Tibial nerve (tissue), 4 donors: Measurements from ENCODE around the gene LIMS1. TPM values are rescaled to one million over a fixed set of nuclear protein-coding genes. Genes with fewer than 3 reads are reported as not detected.
"Not testable (repeated sequence)": the region's sequence is repeated elsewhere in the genome, so short reads cannot be mapped to it uniquely, and the experiment has no call there.

Experiments
- DNase-seq, 2 donors: peaks; one replicate each; pipeline ENCODE4 v3.0.0-alpha.2; 2019; ENCODE audit warnings: low spot score in 2 of 2
- H3K27ac ChIP-seq, 4 donors: fragments of 200-600 bp; sonication (generic) in 3 of 4; one replicate each; pipeline ENCODE4 v1.5.1; 2017 to 2019; ENCODE audit warnings: mild to moderate bottlenecking in 1 of 4
- H3K27me3 ChIP-seq, 2 donors: fragments of 200-600 bp; sonication (generic) in 1 of 2; one replicate each; pipeline versions ENCODE4 v1.5.1 to v1.6.0; 2017 to 2019
- H3K36me3 ChIP-seq, 3 donors: fragments of 200-600 bp; sonication (generic); one replicate each; pipeline ENCODE4 v1.5.1; 2018 to 2019
- H3K4me1 ChIP-seq, 4 donors: fragments of 200-600 bp; sonication (generic) in 3 of 4; one replicate each; pipeline ENCODE4 v1.5.1; 2017 to 2019
- H3K4me3 ChIP-seq, 4 donors: fragments of 200-600 bp; sonication (generic) in 3 of 4; one replicate each; pipeline ENCODE4 v1.5.1; 2017 to 2019; ENCODE audit warnings: mild to moderate bottlenecking in 1 of 4, moderate library complexity in 1 of 4
- H3K9me3 ChIP-seq, 4 donors: fragments of 200-600 bp; sonication (generic) in 3 of 4; one replicate each; pipeline ENCODE4 v1.5.1; 2017 to 2019
- EP300 ChIP-seq, 2 donors: sonication (generic); formaldehyde crosslinking; IDR thresholded peaks; one replicate each; pipeline ENCODE4 v1.6.1; 2017; ENCODE audit warnings: antibody characterized with exemption in 2 of 2, mild to moderate bottlenecking in 1 of 2
- WGBS, 2 donors: methylation state at CpG; one replicate each; pipeline ENCODE4 v1.1.5; 2018; 5-methylcytosine and 5-hydroxymethylcytosine counted together
- total RNA-seq, 4 donors: library from RNA; depleted of rRNA; stranded (reverse); fragments of >200 nt; gene quantifications; one replicate each; pipeline ENCODE4 v1.1.0, GENCODE V29; 2016

Gene LIMS1
- total RNA-seq, 4 donors from 2014 or later: 33.7 to 86.3 (median 49.2) TPM

DNA sequence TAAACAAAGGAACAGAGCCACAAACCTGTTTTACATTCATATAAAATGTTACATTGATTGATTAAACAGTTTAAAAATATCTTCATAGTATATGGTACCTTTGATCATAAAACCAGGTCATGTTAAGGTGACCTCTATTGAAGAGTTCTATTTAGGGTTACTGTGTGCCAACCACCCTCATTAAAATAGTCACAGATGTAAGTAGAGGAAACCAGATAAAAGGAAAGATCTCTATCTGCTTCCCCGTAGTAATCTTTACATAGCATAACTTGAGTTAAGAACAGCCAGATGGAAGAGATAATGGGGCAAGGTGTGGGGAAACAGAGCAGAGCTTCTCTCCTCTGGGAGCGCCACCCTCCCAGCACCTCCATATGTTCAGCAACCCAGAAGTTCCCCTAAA, 117.2 kb downstream of the LIMS1 start:
- not testable (repeated sequence) for H3K4me3 ChIP-seq, DNase-seq
- WGBS, 2 donors: no CpG with 5 or more reads among the region's 2 CpGs

GRCh38 chr2:108652187-108652931, 118.1 kb downstream of the LIMS1 start:
- H3K4me1 ChIP-seq, H3K36me3 ChIP-seq, H3K9me3 ChIP-seq, H3K4me3 ChIP-seq, H3K27me3 ChIP-seq: not testable (repeated sequence)
- peak overlapping the region in 1 of 4 donors; percentile 64 for H3K27ac ChIP-seq
- TF ChIP-seq EP300 (IDR thresholded peaks at IDR 0.05): peak in 1 of 2 donors; percentile 65
- peak in 1 of 2 donors; percentile 26 for DNase-seq
- 50 to 59% methylated on average over 7 of the region's 7 CpGs for WGBS, 2 donors

More for the DNA sequence above, 117.2 kb downstream of the LIMS1 start:
- H3K36me3 ChIP-seq, H3K4me1 ChIP-seq, H3K27me3 ChIP-seq, H3K27ac ChIP-seq, H3K9me3 ChIP-seq: not testable (repeated sequence)

- DNase-seq, H3K27me3 ChIP-seq, H3K27ac ChIP-seq, H3K9me3 ChIP-seq, H3K4me1 ChIP-seq, H3K36me3 ChIP-seq, H3K4me3 ChIP-seq: not testable (repeated sequence)
- WGBS, 2 donors: 75 to 88% methylated on average over 2 of the region's 8 CpGs
Observed at GRCh38 chr2:108653425-108653824, 119.2 kb downstream of the LIMS1 start.

- H3K4me1 ChIP-seq, H3K4me3 ChIP-seq, H3K27me3 ChIP-seq, DNase-seq, H3K36me3 ChIP-seq, H3K9me3 ChIP-seq: not testable (repeated sequence)
- peak overlapping the region in 2 of 4 donors; percentile 55 to 67 for H3K27ac ChIP-seq
- 33 to 46% methylated on average over 4 to 5 of the region's 6 CpGs for WGBS, 2 donors
Observed at GRCh38 chr2:108653849-108654248, 119.6 kb downstream of the LIMS1 start.

GRCh38 chr2:108654521-108655125, 120.4 kb downstream of the LIMS1 start:
- peak; percentile 52 to 57 for DNase-seq
- H3K27me3 ChIP-seq, H3K36me3 ChIP-seq, H3K9me3 ChIP-seq, H3K4me1 ChIP-seq: not testable (repeated sequence)
- Histone ChIP-seq H3K4me3 (peak overlapping the region in 1 of 4 donors; percentile 26), H3K27ac (peak overlapping the region in 2 of 4 donors; percentile 67 to 74)
- 15% methylated on average over 2 of the region's 13 CpGs; no CpG with 5 or more reads in 1 of the 2 donors for WGBS, 2 donors
- TF ChIP-seq EP300 (IDR thresholded peaks at IDR 0.05): peak in 1 of 2 donors; percentile 36

GRCh38 chr2:108655270-108655669, 121.0 kb downstream of the LIMS1 start:
- no CpG with 5 or more reads among the region's 13 CpGs for WGBS, 2 donors
- not testable (repeated sequence) for H3K27me3 ChIP-seq, H3K36me3 ChIP-seq, H3K4me1 ChIP-seq, DNase-seq, H3K4me3 ChIP-seq, H3K27ac ChIP-seq, H3K9me3 ChIP-seq

- H3K36me3 ChIP-seq, DNase-seq, H3K4me1 ChIP-seq, H3K4me3 ChIP-seq, H3K27me3 ChIP-seq, H3K9me3 ChIP-seq, H3K27ac ChIP-seq: not testable (repeated sequence)
Observed at GRCh38 chr2:108656282-108656681, 122.0 kb downstream of the LIMS1 start.

DNA sequence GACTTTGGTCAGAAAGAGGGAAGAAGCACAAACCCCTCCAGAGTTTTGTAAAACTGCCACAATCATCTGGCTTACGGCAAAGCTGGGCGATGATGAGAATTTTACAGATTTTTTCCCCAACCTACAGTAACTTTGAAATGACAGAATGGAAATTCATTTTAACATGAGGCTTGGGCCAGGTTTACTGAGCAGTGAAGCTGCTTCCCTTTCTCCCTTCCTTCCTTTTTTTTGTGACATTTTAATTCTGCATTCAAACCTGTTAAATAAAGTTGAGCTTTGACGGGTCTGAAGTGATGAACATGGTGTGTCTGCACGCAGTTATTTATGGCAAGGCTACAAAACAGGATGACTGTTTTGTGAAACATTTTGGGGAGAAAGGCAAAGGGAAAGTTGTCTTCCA, 123.2 kb downstream of the LIMS1 start:
- peaks cover 0 to 15% (median 4%) of the 10 kb centered on the region in 4 donors for H3K4me1 ChIP-seq
- H3K36me3 ChIP-seq, DNase-seq, H3K4me3 ChIP-seq, H3K27me3 ChIP-seq, H3K9me3 ChIP-seq, H3K27ac ChIP-seq: not testable (repeated sequence)
- 71 to 77% methylated on average over 4 of the region's 4 CpGs for WGBS, 2 donors

- H3K36me3 ChIP-seq, DNase-seq, H3K4me3 ChIP-seq, H3K27ac ChIP-seq, H3K9me3 ChIP-seq, H3K27me3 ChIP-seq: not testable (repeated sequence)
- peaks cover 0 to 18% (median 8%) of the 10 kb centered on the region in 4 donors for H3K4me1 ChIP-seq
- 78 to 92% methylated on average over 3 to 6 of the region's 7 CpGs for WGBS, 2 donors
Observed at GRCh38 chr2:108658553-108658952, 124.3 kb downstream of the LIMS1 start.

DNA sequence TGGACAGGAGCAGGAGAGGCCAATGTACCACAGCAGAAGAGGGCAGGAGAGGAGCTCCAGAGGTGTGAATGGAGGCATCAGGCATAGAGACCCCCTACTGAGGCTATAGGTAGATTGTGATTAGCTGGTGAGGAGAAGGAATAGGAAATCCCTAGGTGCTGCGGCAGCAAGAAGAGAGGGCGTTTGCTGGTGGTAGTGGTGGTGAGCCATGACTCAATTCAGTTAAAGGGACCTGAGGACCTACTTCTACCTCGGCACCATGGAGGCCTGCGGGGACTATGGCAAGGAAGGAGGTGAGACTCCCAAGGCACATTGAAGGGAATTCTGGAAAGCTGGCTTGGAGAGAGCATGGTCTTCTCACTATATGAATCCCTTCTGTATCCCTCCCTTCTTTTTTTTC, 127.2 kb downstream of the LIMS1 start:
- 68 to 73% methylated on average over 4 of the region's 4 CpGs for WGBS, 2 donors
- H3K4me1 ChIP-seq: peaks cover 0 to 18% (median 8%) of the 10 kb centered on the region in 4 donors
- DNase-seq: not testable (repeated sequence)

More for the DNA sequence above, 127.2 kb downstream of the LIMS1 start:
- H3K27ac ChIP-seq: peak overlapping the region in 3 of 4 donors; percentile 15 to 81 (median 69)
- not testable (repeated sequence) for H3K36me3 ChIP-seq, H3K4me3 ChIP-seq, H3K9me3 ChIP-seq, H3K27me3 ChIP-seq
